ENCODE measurements around the gene SSX7. TPM values are rescaled to one million over a fixed set of nuclear protein-coding genes. Genes with fewer than 3 reads are reported as not detected.

Gene SSX7
- polyA plus RNA-seq, 1 donor (not counting 4 experiments of a cell fraction or from before 2014, with no cell fraction given) = not detected

- no peak for DNase-seq (ENCODE audit: low read depth, low spot score)
- Histone ChIP-seq H3K9ac (ENCODE audit: control insufficient read depth, extremely low read depth, insufficient read depth, low read length) (no peak overlapping the region), H3K9me3 (ENCODE audit: control insufficient read depth, low read depth, low read length) (no peaks in the 10 kb centered on the region), H3K27ac (ENCODE audit: control insufficient read depth, insufficient read depth, low read length) (no peak overlapping the region), H3K36me3 (ENCODE audit: control insufficient read depth in 2 of 2, extremely low read depth in 1 of 2, insufficient read depth in 2 of 2, low read length in 2 of 2) (no peaks in the 10 kb centered on the region), H3K9me1 (ENCODE audit: control insufficient read depth, extremely low read depth, insufficient read depth, low read length) (no peaks in the 10 kb centered on the region), H3K4me2 (ENCODE audit: control insufficient read depth, extremely low read depth, insufficient read depth, low read depth, low read length) (no peak overlapping the region), H3K79me2 (ENCODE audit: control insufficient read depth, insufficient read depth, low read length) (no peaks in the 10 kb centered on the region), H2AFZ (ENCODE audit: control insufficient read depth, low read length) (no peak overlapping the region), H3K4me1 (ENCODE audit: control insufficient read depth, extremely low read depth, insufficient read depth, low read length) (no peaks in the 10 kb centered on the region), H3K4me3 (ENCODE audit: control insufficient read depth in 2 of 3, extremely low read depth in 1 of 3, insufficient read depth in 2 of 3, low read depth in 1 of 3, low read length in 3 of 3) (no peak overlapping the region), H4K20me1 (ENCODE audit: control insufficient read depth, extremely low read depth, insufficient read depth, low read length) (no peaks in the 10 kb centered on the region), H3K27me3 (ENCODE audit: control insufficient read depth, extremely low read depth, insufficient read depth, low read length) (no peaks in the 10 kb centered on the region)
- no peak for TF ChIP-seq EZH2 (IDR thresholded peaks at IDR 0.05; ENCODE audit: low read length)
- TF ChIP-seq CTCF (optimal IDR thresholded peaks at IDR 0.05 in 1 of 3, IDR thresholded peaks at IDR 0.05 in 1 of 3, conservative IDR thresholded peaks at IDR 0.05 in 1 of 3; ENCODE audit: extremely low read depth in 1 of 3, insufficient read depth in 2 of 3, low read length in 3 of 3) = no peak
- no peak for FAIRE-seq
- dilution Hi-C loops (cut with MboI; ENCODE audit: extremely low pct_ligation_motif_present, low sequenced_read_pairs) = no loop called here
These were observed 60.0 kb downstream of the SSX7 start for GRCh38 chrX:52594658-52595057.

Small RNAs within 50 kb of the gene (small RNA-seq; reads per million reads assigned to genes)
- gene AL450023.3 (ENCODE audit: insufficient read length in 3 of 3, low read depth in 3 of 3, low replicate concordance in 1 of 3) (0 reads per million in 3 experiments), gene RNA5SP504 (ENCODE audit: insufficient read length in 3 of 3, low read depth in 3 of 3, low replicate concordance in 1 of 3) (0 reads per million in 3 experiments)

Other genes with a start within 250 kb of the SSX7 start
- not detected in 3 replicates for gene XAGE1A, start 159.1 kb downstream of the SSX7 start, polyA plus RNA-seq
- not detected in 3 replicates for gene XAGE1B, start 137.8 kb downstream of the SSX7 start, polyA plus RNA-seq
- not detected in 3 replicates for gene SSX2, start 52.3 kb upstream of the SSX7 start, polyA plus RNA-seq
- not detected in 3 replicates for gene SSX2B, start 96.4 kb upstream of the SSX7 start, polyA plus RNA-seq
- gene SPANXN5, start 142.5 kb upstream of the SSX7 start, polyA plus RNA-seq = 0.07 to 0.08 TPM in 2 of 3 replicates, not detected in the other
- not detected in 3 replicates for gene XAGE5, start 156.4 kb upstream of the SSX7 start, polyA plus RNA-seq
- not detected in 3 replicates for gene XAGE3, start 213.2 kb upstream of the SSX7 start, polyA plus RNA-seq
- gene FAM156B, start 242.4 kb upstream of the SSX7 start, polyA plus RNA-seq = 12.0 to 16.8 TPM (median 12.4 TPM) in 3 replicates